HG03442 (cell line): ENCODE data around the gene ZNF750.

Experiments used
- ATAC-seq: cut with Tn5 transposase; IDR thresholded peaks from one replicate; pipeline ENCODE4 v1.9.1; 2021; ENCODE audit warnings: mild to moderate bottlenecking, moderate library complexity; ENCODE audit not compliant: unreplicated experiment

The ZNF750 gene

DNA sequence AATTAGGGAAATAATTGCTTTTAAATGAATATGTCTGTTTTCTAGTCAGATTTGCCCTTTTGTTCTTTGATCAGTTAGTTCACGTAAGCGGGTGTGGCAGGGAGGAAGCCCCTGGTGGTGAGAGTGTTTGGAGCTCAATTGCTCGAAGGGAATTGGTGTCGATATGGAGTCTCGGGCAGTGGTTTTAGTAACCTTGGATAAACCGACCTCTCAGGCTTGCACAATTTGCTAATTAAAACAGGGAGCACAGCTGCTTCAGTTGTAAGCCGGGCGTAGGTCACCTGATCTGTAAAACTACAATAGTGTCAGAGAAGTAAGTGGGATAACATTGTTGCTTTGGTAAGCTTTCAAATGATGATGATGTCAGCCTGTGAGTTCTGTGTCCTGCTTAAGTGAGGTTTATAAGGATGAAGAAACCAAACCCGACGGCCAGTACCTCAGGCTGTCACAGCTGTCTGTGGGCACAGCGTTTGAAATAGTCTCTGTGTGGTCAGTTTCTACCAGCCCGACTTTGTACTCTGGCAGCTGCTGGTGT is 2.9 kb downstream of the ZNF750 start:
- ATAC-seq: no peak

DNA sequence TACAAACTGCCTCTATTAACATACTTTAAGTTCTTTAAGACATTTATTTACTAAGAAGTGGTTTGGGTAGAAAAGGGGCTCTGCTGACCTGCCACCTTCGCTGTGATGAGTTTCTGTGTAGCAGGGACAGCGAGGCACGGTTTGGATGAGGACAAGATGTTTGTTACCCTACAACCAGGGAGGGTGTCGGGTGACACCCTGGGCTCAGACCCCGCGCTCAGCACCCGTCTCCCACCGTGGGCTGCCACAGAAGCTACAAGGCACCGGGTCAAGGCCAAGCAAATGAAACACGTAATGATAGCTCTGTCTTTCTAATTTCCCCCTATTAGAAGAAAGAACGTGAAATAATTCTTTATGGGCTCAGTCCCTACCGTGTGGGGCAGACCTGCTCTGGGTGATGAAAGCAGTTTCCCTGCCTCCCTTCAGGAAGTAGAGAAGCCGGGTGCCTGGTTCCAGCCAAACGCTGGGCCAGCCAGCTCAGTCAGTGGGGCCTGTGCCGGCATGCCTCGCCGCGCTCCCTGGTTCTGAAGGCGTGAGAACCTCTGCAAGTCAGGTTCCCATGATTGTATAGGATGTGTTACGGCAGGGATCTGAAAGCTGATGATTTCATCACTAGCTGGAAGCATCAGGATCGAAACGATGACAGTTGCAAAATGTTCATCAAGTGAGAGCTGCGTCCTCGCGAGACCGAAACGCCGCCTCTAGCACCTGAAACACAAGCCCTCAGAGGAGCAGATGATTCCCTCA is 3.9 kb downstream of the ZNF750 start:
- ATAC-seq: no peak

GRCh38 chr17:82835122-82835521 is 4.7 kb downstream of the ZNF750 start:
- no peak for ATAC-seq

- no peak for ATAC-seq
Observed at GRCh38 chr17:82832881-82833475, 6.8 kb downstream of the ZNF750 start.

- ATAC-seq: no peak
Observed at GRCh38 chr17:82832411-82832810, 7.4 kb downstream of the ZNF750 start.

GRCh38 chr17:82831818-82832200 is 8.0 kb downstream of the ZNF750 start:
- no peak for ATAC-seq

DNA sequence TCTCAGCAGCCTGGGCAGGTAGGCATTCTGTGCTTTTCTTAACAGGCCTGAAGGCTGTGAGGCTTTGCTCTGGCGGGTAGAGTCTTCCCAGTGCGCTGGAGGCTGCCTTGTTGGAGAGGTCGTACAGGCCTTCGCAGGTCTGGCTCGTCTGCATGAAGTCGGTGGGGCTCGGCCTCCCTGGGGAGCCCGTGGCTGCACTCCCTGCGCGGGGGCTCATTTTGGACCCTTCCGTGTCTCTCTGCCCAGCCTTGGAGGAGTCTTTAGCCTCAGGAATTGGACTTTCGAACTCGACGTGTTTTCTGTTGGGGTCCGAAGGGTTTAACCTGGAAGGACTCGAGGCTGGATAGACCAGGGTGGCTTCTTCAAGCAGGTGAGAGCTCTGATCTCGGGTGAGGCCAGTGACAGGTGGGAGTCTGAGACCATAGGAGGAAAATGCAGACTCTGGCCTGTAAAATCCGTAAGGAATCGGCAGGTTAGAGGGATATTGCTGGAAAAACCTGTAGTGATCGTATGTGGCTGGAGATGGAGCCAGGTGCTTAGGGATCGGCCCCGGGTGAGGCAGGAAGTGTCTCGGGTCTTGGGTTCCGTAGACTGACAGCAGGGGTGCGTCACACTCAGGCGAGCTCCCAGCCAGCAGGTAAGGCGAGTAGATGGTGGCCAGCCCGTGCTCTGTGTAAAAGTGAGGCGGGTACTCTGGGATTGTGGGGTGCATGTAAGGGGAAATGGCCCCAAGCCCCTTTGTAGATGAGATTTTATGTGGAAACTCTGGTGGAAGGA is 8.6 kb downstream of the ZNF750 start:
- ATAC-seq: no peak

DNA sequence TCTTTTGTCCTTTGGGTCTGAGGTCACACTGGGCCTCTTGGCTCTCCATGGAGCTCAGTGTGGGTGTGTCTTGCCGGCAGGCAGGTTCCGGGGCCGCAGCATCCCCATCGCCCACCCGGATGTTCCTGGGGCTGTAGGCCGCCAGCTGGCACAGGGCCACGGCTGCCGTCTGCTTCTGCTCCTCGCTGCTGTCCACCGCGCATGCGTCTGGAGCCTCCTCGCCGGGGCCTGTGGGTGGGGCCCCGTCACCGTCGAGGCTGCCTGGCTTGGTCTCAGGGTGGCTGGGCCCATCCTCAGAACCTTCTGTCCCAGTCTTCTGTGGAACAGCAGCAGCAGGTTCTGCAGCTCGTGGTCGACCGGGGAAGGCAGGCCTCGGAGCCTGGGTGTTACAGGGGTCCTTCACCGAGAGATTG is 9.6 kb downstream of the ZNF750 start:
- no peak for ATAC-seq

DNA sequence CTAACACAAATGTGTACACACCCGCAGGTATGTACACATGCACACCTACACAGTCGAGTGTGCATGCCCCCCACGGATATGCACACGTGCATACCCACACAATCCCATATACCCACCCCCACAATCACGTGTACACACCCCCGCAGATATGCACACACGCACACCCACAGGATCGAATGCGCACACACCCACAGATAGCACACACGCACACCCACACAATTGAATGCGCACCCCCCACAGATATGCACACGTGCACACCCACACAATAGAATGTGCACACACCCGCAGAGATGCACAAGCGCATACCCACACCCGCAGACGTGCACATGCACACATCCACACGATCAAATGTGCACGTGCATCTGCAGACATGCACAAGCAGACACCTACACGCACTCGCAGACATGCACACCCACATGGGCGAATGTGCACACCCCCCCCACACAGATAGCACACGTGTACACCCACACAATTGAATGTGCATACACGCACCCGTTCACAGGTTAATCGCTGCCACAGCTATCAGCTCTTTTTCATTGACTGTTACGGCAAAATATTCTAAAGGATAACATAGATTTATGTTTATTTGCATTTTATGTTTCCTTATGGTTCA is 10.8 kb downstream of the ZNF750 start:
- ATAC-seq: no peak

DNA sequence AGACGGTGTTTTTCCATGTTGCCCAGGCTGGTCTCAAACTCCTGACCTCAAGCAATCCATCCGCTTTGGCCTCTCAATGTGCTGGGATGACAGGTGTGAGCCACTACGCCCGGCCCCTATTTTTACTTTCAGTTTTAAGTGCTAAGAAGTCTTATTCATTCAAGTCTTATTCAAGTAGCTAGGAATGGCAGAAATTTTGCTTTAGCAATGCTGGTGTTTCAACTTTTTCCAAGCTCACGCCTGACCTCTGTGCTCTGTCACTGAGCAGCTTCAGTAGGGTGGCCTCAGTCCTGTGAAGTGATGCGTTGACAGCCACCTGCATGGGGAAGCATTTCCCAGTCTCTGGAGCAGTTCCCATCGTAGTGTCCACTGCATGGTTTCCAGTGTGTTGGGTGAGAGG is 12.9 kb downstream of the ZNF750 start:
- no peak for ATAC-seq

GRCh38 chr17:82826211-82826610 is 13.6 kb downstream of the ZNF750 start:
- ATAC-seq: no peak

DNA sequence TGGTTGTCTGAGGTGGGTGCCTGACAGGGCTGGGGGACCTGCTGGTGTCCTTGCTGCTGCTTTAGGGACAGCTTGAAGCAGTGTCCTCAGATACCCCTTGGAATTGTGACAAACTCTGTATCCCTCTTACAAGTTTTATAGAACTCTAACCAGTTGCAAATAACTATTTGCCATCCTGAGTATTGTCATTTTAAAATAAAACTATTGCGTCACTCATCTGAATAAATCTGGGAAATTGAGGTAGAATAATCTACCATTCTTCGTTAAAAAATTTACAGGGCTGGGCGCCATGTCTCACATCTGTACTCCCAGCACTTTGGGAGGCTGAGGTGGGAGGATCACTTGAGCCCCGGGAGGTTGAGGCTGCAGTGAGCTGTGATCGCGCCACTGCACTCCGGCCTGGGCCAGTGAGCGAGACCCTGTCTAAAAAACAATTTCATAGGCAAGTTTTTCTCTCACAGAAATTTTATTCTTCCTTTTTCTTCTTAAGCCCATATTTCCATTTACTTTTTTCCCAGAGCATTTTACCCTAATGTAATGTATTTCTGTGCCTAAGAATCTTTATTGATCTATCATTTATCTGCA is 14.2 kb downstream of the ZNF750 start:
- no peak for ATAC-seq

DNA sequence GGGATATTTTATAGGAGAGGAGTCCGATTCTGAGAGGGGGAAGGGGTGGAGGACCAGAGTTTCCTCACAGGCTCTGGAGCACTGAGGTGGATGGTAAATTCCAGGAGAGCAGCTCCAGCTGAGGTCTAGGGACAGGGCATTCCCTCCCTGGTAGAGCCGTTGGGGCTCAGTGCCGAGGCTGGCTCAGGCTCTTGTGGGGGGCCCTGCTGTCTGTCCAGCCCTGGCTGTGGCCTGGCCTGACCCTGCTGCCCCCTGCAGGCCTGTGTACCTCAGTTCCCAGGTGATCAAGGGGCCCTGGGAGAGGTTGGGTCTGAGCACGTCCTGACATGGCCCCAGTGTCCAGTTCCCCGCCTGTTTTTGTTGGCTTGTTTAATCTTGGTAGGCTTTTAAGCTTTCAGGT is 16.8 kb downstream of the ZNF750 start:
- ATAC-seq: no peak

DNA sequence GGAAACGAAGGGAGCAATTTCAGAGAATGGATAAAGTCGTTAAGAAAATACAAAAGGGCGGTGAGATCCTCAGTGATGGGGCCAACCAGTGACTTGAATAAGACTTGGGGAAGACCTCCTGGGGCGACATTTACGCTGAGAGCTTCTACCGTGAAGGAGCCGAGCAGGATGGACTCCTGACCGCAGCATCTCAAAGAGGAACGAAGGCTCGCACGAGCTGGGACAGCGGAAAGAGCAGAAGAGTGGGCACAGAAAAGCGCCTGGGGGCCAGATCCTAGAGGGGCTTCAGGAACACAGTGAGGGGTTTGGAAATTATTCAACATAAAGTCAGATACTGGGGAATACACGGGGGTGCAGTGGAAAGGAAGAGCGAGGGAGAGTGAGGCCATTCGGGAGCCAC is 17.5 kb downstream of the ZNF750 start:
- no peak for ATAC-seq

- no peak for ATAC-seq
Observed at GRCh38 chr17:82821554-82821953, 18.3 kb downstream of the ZNF750 start.

- ATAC-seq: no peak
Observed at GRCh38 chr17:82820278-82821251, 19.3 kb downstream of the ZNF750 start.

- no peak for ATAC-seq
Observed at GRCh38 chr17:82817947-82818346, 21.9 kb downstream of the ZNF750 start.

- ATAC-seq: no peak
Observed at GRCh38 chr17:82816358-82816757, 23.5 kb downstream of the ZNF750 start.

DNA sequence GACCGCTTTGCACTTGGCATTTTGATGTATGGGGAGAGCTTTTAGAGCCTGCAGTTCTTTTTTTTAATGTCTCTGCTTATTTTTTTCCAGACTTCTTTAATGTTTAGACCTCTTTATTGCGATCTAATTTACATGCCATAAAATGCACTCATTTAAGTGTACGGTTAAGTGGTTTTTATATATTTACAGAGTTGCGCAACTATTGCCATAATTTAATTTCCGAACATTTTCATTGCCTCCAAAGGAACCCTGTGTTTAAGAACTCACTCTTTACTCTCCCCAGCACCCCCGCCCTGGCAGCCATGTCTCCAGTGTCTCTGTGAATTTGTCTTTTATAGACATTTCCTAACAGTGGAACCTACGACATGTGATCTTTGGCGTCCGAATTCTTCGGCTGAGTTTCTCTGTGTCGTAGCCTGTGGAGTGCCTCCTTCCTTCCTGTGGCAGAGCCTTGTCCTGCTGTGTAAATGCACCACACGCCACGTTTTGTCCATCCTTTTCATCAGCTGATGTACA is 24.0 kb downstream of the ZNF750 start:
- no peak for ATAC-seq

GRCh38 chr17:82815354-82815753 is 24.5 kb downstream of the ZNF750 start:
- ATAC-seq: no peak
